Measurements from ENCODE around the gene NLRP7. TPM values are rescaled to one million over a fixed set of nuclear protein-coding genes. Genes with fewer than 3 reads are reported as not detected.
A peak's percentile ranks its signal among the peaks of the same experiment; 100 is the strongest.

The NLRP7 gene
- total and polyA plus RNA-seq, 8 donors = 0.09 to 0.20 TPM; not detected in 6

DNA sequence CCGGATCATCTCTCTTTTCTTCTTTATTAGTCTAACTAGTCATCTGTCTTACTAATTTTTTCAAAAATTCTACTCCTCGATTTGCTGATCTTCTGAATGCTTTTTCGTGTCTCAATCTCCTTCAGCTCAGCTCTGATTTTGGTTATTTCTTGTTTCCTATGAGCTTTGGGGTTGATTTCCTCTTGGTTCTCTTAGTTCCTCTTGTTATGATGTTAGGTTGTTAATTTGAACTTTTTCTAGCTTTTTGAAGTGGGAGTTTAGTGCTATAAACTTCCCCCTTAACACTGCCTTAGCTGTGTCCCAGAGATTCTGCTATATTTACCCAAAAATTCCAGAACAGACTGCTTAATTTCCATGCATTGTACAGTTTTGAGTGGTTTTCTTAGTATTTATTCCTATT is 69.9 kb downstream of the NLRP7 start:
- Histone ChIP-seq H3K36me3 (no peaks in the 10 kb centered on the region), H3K4me3 (peak overlapping the region in 1 of 2 donors; percentile 38), H3K9me3 (no peaks in the 10 kb centered on the region), H3K27me3 (peaks cover 0 to 34% of the 10 kb centered on the region in 2 donors), H3K27ac (peak overlapping the region in 1 of 2 donors; percentile 84), H3K4me1 (peaks cover 0 to 48% of the 10 kb centered on the region in 2 donors)
- intact Hi-C loops (cut with DNase I) = no loop called here
- no peak for DNase-seq
- TF ChIP-seq, protein P1, sequence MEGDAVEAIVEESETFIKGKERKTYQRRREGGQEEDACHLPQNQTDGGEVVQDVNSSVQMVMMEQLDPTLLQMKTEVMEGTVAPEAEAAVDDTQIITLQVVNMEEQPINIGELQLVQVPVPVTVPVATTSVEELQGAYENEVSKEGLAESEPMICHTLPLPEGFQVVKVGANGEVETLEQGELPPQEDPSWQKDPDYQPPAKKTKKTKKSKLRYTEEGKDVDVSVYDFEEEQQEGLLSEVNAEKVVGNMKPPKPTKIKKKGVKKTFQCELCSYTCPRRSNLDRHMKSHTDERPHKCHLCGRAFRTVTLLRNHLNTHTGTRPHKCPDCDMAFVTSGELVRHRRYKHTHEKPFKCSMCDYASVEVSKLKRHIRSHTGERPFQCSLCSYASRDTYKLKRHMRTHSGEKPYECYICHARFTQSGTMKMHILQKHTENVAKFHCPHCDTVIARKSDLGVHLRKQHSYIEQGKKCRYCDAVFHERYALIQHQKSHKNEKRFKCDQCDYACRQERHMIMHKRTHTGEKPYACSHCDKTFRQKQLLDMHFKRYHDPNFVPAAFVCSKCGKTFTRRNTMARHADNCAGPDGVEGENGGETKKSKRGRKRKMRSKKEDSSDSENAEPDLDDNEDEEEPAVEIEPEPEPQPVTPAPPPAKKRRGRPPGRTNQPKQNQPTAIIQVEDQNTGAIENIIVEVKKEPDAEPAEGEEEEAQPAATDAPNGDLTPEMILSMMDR (IDR thresholded peaks at IDR 0.05) = no peak
- ATAC-seq = no peak

DNA sequence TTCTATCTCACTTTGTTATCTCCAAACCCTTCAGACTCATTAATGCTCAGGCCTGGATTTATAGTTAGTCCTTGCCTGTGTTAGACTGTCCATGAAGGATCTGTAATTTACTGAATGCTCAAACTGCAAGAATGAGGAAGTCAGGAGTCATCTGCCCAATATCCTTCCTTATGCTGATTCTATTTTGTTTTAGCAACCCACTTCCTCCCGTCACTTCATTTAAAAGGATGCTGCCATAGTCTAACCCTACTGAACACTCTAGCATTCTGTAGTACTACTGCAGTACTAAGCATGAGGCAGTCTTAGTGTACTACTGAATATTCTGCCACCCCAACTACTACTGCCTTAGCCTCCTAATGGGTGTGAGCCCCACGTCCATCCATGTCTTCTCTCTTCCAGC is 71.8 kb downstream of the NLRP7 start:
- peak overlapping the region in 1 of 2 donors; percentile 38 for H3K4me3 ChIP-seq
- intact Hi-C loops (cut with DNase I) = no loop called here
- peaks cover 0 to 38% of the 10 kb centered on the region in 2 donors for H3K4me1 ChIP-seq
- H3K36me3 ChIP-seq = no peaks in the 10 kb centered on the region
- no peak for DNase-seq
- ATAC-seq = peak; percentile 57
- peak overlapping the region in 1 of 2 donors; percentile 84 for H3K27ac ChIP-seq
- H3K27me3 ChIP-seq = peaks cover 0 to 15% of the 10 kb centered on the region in 2 donors
- no peaks in the 10 kb centered on the region for H3K9me3 ChIP-seq
- TF ChIP-seq, protein P1 (IDR thresholded peaks at IDR 0.05) = no peak

DNA sequence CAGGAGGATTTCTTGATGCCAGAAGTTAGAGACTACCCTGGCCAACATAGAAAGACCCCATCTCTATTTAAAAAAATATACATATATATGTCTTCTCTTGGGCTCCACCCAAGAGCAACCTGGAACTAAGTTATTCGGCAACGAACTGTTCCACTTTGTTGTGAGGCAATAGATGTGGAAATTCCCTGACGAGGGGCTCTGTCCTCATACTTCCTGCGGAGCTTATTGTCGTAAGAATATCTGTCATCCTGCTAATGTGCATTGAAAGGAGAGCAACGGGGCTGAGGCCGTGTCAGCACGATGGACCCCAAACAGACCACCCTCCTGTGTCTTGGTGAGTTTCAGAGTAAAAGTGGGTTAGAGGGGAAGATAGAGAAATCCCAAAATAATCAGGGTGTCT is 73.3 kb downstream of the NLRP7 start, which contains the start of gene FCAR:
Gene FCAR (plus strand): TSS at position 246 of the 400 bp plus-strand sequence. CDS start 55 bp downstream, at position 301.
- TF ChIP-seq, protein P1 (IDR thresholded peaks at IDR 0.05) = no peak
- peak in 1 of 4 donors; percentile 39 for DNase-seq
- Histone ChIP-seq H3K36me3 (no peaks in the 10 kb centered on the region), H3K4me3 (peak within 1 kb of the TSS in 1 of 2 donors; percentile 38), H3K4me1 (peaks cover 0 to 34% of the 10 kb centered on the region in 2 donors), H3K9me3 (no peaks in the 10 kb centered on the region), H3K27ac (peak within 1 kb of the TSS in 1 of 2 donors; percentile 84), H3K27me3 (peaks cover 0 to 16% of the 10 kb centered on the region in 2 donors)
- no peak for ATAC-seq
- intact Hi-C loops (cut with DNase I) = no loop called here

Other genes starting within 250 kb of the NLRP7 start
- gene KIR3DL3, start 223.1 kb downstream of the NLRP7 start, total RNA-seq = not detected
- gene KIR3DL3, start 223.1 kb downstream of the NLRP7 start, polyA plus RNA-seq (ENCODE audit: insufficient read length in 6 of 6) = not detected
- under 1 TPM in 1 of 2 donors, not detected in 1; 0.18 TPM for gene KIR2DL3, start 209.0 kb downstream of the NLRP7 start, total RNA-seq
- under 1 TPM in 4 of 6 donors, not detected in 2; 0.10 to 0.23 (median 0.12) TPM for gene KIR2DL3, start 209.0 kb downstream of the NLRP7 start, polyA plus RNA-seq (ENCODE audit: insufficient read length in 6 of 6)
- under 1 TPM; 0.20 to 0.47 TPM for gene KIR2DL1, start 177.7 kb downstream of the NLRP7 start, total RNA-seq
- gene KIR2DL1, start 177.7 kb downstream of the NLRP7 start, polyA plus RNA-seq (ENCODE audit: insufficient read length in 6 of 6) = under 1 TPM in 3 of 6 donors, not detected in 3; 0.14 to 0.28 (median 0.14) TPM
- under 1 TPM in 1 of 2 donors, not detected in 1; 0.76 TPM for gene KIR2DL4, start 143.9 kb downstream of the NLRP7 start, total RNA-seq
- gene KIR2DL4, start 143.9 kb downstream of the NLRP7 start, polyA plus RNA-seq (ENCODE audit: insufficient read length in 6 of 6) = not detected
- under 1 TPM; 0.15 to 0.76 TPM for gene KIR3DL1, start 131.1 kb downstream of the NLRP7 start, total RNA-seq
- gene KIR3DL1, start 131.1 kb downstream of the NLRP7 start, polyA plus RNA-seq (ENCODE audit: insufficient read length in 6 of 6) = under 1 TPM in 3 of 6 donors, not detected in 3; 0.08 to 0.15 (median 0.11) TPM
- under 1 TPM; 0.41 to 0.71 TPM for gene KIR2DS4, start 114.9 kb downstream of the NLRP7 start, total RNA-seq
- gene KIR2DS4, start 114.9 kb downstream of the NLRP7 start, polyA plus RNA-seq (ENCODE audit: insufficient read length in 6 of 6) = under 1 TPM in 4 of 6 donors, not detected in 2; 0.15 to 0.34 (median 0.25) TPM
- under 1 TPM; 0.20 to 0.42 TPM for gene KIR3DL2, start 97.1 kb downstream of the NLRP7 start, total RNA-seq
- gene KIR3DL2, start 97.1 kb downstream of the NLRP7 start, polyA plus RNA-seq (ENCODE audit: insufficient read length in 6 of 6) = under 1 TPM in 1 of 6 donors, not detected in 5; 0.10 TPM
- 10 to 100 TPM in 1 of 2 donors, under 1 TPM in 1; 0.99 to 19.5 TPM for gene FCAR, start 73.3 kb downstream of the NLRP7 start, total RNA-seq
- 1 to 10 TPM in 1 of 6 donors, under 1 TPM in 5; 0.40 to 1.0 (median 0.79) TPM for gene FCAR, start 73.3 kb downstream of the NLRP7 start, polyA plus RNA-seq (ENCODE audit: insufficient read length in 6 of 6)
- 1 to 10 TPM in 1 of 2 donors, under 1 TPM in 1; 0.73 to 2.6 TPM for gene NCR1, start 41.4 kb downstream of the NLRP7 start, total RNA-seq
- 1 to 10 TPM in 1 of 6 donors, under 1 TPM in 5; 0.26 to 2.5 (median 0.52) TPM for gene NCR1, start 41.4 kb downstream of the NLRP7 start, polyA plus RNA-seq (ENCODE audit: insufficient read length in 6 of 6)
- 10 to 100 TPM; 11.3 to 33.4 TPM for gene NLRP2, start 18.8 kb upstream of the NLRP7 start, total RNA-seq
- 10 to 100 TPM in 4 of 6 donors, 1 to 10 TPM in 2; 6.8 to 17.3 (median 11.1) TPM for gene NLRP2, start 18.8 kb upstream of the NLRP7 start, polyA plus RNA-seq (ENCODE audit: insufficient read length in 6 of 6)
- gene GP6, start 90.7 kb upstream of the NLRP7 start, total RNA-seq = 1 to 10 TPM in 1 of 2 donors, under 1 TPM in 1; 0.52 to 1.0 TPM
- gene GP6, start 90.7 kb upstream of the NLRP7 start, polyA plus RNA-seq (ENCODE audit: insufficient read length in 6 of 6) = 1 to 10 TPM in 2 of 6 donors, under 1 TPM in 4; 0.84 to 1.2 (median 0.91) TPM
- 10 to 100 TPM; 24.2 to 38.0 TPM for gene RDH13, start 115.6 kb upstream of the NLRP7 start, total RNA-seq
- gene RDH13, start 115.6 kb upstream of the NLRP7 start, polyA plus RNA-seq (ENCODE audit: insufficient read length in 6 of 6) = 10 to 100 TPM in 5 of 6 donors, 1 to 10 TPM in 1; 7.3 to 17.5 (median 12.1) TPM
- gene EPS8L1, start 128.3 kb upstream of the NLRP7 start, total RNA-seq = 10 to 100 TPM; 21.2 to 37.5 TPM
- 10 to 100 TPM in 3 of 6 donors, 1 to 10 TPM in 3; 5.3 to 16.3 (median 10.5) TPM for gene EPS8L1, start 128.3 kb upstream of the NLRP7 start, polyA plus RNA-seq (ENCODE audit: insufficient read length in 6 of 6)
- 100 to 1,000 TPM in 1 of 2 donors, 10 to 100 TPM in 1; 93.2 to 113 TPM for gene PPP1R12C, start 170.1 kb upstream of the NLRP7 start, total RNA-seq
- gene PPP1R12C, start 170.1 kb upstream of the NLRP7 start, polyA plus RNA-seq (ENCODE audit: insufficient read length in 6 of 6) = 10 to 100 TPM; 50.2 to 82.4 (median 64.6) TPM
- gene TNNT1, start 201.7 kb upstream of the NLRP7 start, total RNA-seq = 1 to 10 TPM in 1 of 2 donors, not detected in 1; 1.6 TPM
- gene TNNT1, start 201.7 kb upstream of the NLRP7 start, polyA plus RNA-seq (ENCODE audit: insufficient read length in 6 of 6) = 1 to 10 TPM; 1.1 to 4.3 (median 1.6) TPM
- 1 to 10 TPM; 1.2 to 1.6 TPM for gene TNNI3, start 210.2 kb upstream of the NLRP7 start, total RNA-seq
- gene TNNI3, start 210.2 kb upstream of the NLRP7 start, polyA plus RNA-seq (ENCODE audit: insufficient read length in 6 of 6) = 1 to 10 TPM in 1 of 6 donors, under 1 TPM in 4, not detected in 1; 0.75 to 1.6 (median 0.84) TPM
- gene DNAAF3, start 219.1 kb upstream of the NLRP7 start, total RNA-seq = 10 to 100 TPM in 1 of 2 donors, under 1 TPM in 1; 0.76 to 11.0 TPM
- gene DNAAF3, start 219.1 kb upstream of the NLRP7 start, polyA plus RNA-seq (ENCODE audit: insufficient read length in 6 of 6) = 1 to 10 TPM; 1.7 to 6.9 (median 5.4) TPM
- gene SYT5, start 232.8 kb upstream of the NLRP7 start, total RNA-seq = not detected
- gene SYT5, start 232.8 kb upstream of the NLRP7 start, polyA plus RNA-seq (ENCODE audit: insufficient read length in 6 of 6) = 1 to 10 TPM in 3 of 6 donors, under 1 TPM in 3; 0.61 to 1.5 (median 0.94) TPM

All from left lung (tissue), 10 donors.